HEK293 (cell line): ENCODE data around the gene HMOX1.

Experiments
- CTCF ChIP-seq: fragments of 450-650 bp; formaldehyde crosslinking; IDR thresholded peaks from 2 replicates; pipeline ENCODE4 v1.5.1; 2016; ENCODE audit warnings: missing biosample characterization, missing genetic modification characterization
- GLI4 ChIP-seq: fragments of 450-650 bp; formaldehyde crosslinking; IDR thresholded peaks from 2 replicates; pipeline ENCODE4 v1.5.1; 2016; ENCODE audit warnings: missing biosample characterization, missing genetic modification characterization
- OSR2 ChIP-seq: fragments of 450-650 bp; formaldehyde crosslinking; IDR thresholded peaks from 2 replicates; pipeline ENCODE4 v1.5.1; 2016; ENCODE audit warnings: missing biosample characterization, missing genetic modification characterization
- ZFP41 ChIP-seq: fragments of 450-650 bp; formaldehyde crosslinking; IDR thresholded peaks from 2 replicates; pipeline ENCODE4 v1.5.1; 2016; ENCODE audit warnings: missing biosample characterization, missing genetic modification characterization, borderline replicate concordance
- ZNF132 ChIP-seq: fragments of 450-650 bp; formaldehyde crosslinking; IDR thresholded peaks from 2 replicates; pipeline ENCODE4 v1.5.1; 2017; ENCODE audit warnings: missing biosample characterization, missing genetic modification characterization, borderline replicate concordance
- ZNF146 ChIP-seq: fragments of 450-650 bp; formaldehyde crosslinking; IDR thresholded peaks from 2 replicates; pipeline ENCODE4 v1.5.1; 2016; ENCODE audit warnings: missing biosample characterization, missing genetic modification characterization

- no peak for TF ChIP-seq ZNF132
- TF ChIP-seq OSR2 (tag by site-specific recombination) = no peak
- no peak for TF ChIP-seq CTCF (tag by site-specific recombination)
- TF ChIP-seq ZNF146 = no peak
- no peak for TF ChIP-seq GLI4
- no peak for TF ChIP-seq ZFP41 (tag by site-specific recombination)
Measured at GRCh38 chr22:35419756-35420155, 38.9 kb downstream of the HMOX1 start.
